Measurements from ENCODE around the gene PCDHGB1.
"Not testable (repeated sequence)": the region's sequence is repeated elsewhere in the genome, so short reads cannot be mapped to it uniquely, and the experiment has no call there.

Gene PCDHGB1

DNA sequence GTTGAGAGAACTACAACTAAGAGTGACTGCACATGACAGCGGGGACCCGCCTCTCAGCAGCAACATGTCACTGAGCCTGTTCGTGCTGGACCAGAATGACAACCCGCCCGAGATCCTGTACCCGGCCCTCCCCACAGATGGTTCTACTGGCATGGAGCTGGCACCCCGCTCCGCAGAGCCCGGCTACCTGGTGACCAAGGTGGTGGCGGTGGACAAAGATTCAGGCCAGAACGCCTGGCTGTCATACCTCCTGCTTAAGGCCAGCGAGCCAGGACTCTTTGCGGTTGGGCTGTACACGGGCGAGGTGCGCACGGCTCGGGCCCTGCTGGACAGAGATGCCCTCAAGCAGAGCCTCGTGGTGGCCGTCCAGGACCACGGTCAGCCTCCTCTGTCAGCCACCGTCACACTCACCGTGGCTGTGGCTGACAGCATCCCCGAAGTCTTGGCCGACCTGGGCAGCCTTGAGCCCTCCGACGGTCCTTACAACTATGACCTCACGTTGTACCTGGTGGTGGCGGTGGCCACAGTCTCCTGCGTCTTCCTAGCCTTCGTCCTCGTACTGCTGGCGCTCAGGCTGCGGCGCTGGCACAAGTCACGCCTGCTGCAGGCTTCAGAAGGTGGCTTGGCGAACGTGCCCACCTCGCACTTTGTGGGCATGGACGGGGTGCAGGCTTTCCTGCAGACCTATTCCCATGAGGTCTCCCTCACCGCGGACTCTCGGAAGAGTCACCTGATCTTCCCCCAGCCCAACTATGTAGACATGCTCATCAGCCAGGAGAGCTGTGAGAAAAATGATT is 34.8 kb downstream of the PCDHGB1 start:
- no peak for DNase-seq

GRCh38 chr5:141387557-141388311 is 37.8 kb downstream of the PCDHGB1 start, which contains the start of gene PCDHGB4:
PCDHGB4 (plus strand) TSS chr5:141387698; CDS start chr5:141387885, 187 bp downstream.
- DNase-seq, result peak in 1 of 2 donors; percentile 33

- no peak for DNase-seq
Measured at GRCh38 chr5:141388661-141389060, 38.8 kb downstream of the PCDHGB1 start.

DNA sequence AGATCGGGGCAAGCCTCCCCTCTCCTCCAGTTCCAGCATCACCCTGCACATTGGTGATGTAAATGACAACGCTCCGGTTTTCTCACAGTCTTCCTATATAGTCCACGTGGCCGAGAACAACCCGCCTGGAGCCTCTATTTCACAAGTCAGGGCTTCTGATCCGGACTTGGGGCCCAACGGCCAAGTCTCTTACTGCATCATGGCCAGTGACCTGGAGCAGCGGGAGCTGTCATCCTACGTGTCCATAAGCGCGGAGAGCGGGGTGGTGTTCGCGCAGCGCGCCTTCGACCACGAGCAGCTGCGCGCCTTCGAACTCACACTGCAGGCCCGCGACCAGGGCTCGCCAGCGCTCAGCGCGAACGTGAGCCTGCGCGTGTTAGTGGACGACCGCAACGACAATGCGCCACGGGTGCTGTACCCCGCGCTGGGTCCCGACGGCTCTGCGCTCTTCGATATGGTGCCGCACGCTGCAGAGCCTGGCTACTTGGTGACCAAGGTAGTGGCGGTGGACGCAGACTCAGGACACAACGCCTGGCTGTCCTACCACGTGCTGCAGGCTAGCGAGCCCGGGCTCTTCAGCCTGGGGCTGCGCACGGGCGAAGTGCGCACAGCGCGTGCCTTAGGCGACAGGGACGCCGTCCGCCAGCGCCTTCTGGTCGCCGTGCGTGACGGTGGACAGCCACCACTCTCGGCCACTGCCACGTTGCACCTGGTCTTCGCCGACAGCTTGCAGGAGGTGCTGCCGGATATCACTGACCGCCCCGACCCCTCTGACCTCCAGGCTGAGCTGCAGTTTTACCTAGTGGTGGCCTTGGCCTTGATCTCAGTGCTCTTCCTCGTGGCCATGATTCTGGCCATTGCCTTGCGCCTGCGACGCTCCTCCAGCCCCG is 39.5 kb downstream of the PCDHGB1 start:
- no peak for DNase-seq

DNA sequence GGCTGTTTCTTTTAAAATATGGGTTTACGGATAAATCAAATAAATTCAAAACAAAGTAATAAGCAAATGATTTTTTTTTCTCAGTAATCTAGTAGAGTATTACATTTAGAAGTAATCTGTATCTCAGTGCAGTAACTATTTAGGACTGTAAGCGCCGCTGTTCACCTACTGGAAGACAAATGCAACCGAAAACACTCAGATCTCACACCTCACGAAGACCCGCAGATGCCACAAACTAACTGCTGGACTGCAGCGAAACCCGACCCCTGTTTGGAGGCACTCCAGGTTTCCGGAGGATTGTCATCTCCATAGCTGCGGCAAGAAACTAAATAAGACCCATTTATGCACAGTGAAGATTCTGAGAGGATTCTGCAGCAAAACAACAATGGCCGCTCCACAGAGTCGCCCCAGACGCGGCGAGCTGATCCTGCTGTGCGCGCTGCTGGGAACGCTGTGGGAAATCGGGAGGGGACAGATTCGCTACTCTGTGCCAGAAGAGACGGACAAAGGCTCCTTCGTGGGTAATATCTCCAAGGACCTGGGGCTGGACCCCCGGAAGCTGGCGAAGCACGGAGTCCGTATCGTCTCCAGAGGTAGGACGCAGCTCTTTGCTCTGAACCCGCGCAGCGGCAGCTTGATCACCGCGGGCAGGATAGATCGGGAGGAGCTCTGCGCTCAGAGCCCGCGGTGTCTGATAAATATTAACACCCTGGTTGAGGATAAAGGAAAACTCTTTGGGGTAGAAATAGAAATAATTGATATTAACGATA is 42.7 kb downstream of the PCDHGB1 start, which contains the start of gene PCDHGA8:
TSS of gene PCDHGA8 (plus strand) at position 205 of the 770 bp plus-strand sequence. CDS start at position 386, 181 bp downstream.
- DNase-seq, result peak in 1 of 2 donors; percentile 14

GRCh38 chr5:141393267-141393666 is 43.4 kb downstream of the PCDHGB1 start:
- DNase-seq, result no peak

GRCh38 chr5:141394401-141395187 is 44.7 kb downstream of the PCDHGB1 start:
- DNase-seq, result not testable (repeated sequence)

DNA sequence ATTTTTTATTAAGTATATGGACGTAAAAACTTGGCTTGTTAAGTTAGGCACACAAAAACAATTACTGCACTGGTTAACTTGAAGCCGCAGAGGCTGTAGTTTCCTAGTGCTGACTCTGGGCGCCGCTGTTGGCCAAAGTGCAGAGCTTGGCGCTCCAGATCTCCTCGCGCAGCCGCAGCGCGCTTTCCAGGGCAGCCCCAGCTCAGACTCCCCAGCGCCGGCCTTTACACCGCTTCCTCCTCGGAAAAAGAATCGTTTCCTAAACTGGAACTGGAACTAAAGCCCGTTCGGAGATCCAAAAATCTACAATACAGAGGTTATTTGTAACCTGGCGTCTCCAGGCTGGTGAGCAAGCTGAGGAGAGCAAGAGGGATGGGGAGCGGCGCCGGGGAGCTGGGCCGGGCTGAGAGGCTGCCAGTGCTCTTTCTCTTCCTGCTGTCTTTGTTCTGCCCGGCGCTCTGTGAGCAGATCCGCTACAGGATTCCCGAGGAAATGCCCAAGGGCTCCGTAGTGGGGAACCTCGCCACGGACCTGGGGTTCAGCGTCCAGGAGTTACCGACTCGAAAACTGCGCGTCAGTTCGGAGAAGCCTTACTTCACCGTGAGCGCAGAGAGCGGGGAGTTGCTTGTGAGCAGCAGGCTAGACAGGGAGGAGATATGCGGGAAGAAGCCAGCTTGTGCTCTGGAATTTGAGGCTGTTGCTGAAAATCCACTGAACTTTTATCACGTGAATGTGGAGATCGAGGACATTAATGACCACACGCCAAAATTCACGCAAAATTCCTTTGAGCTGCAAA is 48.1 kb downstream of the PCDHGB1 start, which contains the start of gene PCDHGB5:
TSS of gene PCDHGB5 (plus strand) at position 192 of the 796 bp plus-strand sequence. CDS start at position 373, 181 bp downstream.
- DNase-seq, result peak; percentile 29 to 52

DNA sequence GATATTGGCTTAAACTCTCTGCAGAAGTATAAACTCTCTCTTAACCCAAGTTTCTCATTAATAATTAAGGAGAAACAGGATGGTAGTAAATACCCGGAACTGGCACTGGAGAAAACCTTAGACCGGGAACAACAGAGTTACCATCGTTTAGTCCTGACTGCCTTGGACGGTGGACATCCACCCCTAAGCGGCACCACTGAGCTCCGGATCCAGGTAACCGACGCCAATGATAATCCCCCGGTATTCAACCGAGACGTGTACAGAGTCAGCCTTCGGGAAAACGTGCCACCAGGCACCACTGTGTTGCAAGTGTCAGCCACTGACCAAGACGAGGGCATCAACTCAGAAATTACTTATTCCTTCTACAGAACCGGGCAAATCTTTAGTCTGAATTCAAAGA is 48.7 kb downstream of the PCDHGB1 start:
- DNase-seq, result no peak

DNA sequence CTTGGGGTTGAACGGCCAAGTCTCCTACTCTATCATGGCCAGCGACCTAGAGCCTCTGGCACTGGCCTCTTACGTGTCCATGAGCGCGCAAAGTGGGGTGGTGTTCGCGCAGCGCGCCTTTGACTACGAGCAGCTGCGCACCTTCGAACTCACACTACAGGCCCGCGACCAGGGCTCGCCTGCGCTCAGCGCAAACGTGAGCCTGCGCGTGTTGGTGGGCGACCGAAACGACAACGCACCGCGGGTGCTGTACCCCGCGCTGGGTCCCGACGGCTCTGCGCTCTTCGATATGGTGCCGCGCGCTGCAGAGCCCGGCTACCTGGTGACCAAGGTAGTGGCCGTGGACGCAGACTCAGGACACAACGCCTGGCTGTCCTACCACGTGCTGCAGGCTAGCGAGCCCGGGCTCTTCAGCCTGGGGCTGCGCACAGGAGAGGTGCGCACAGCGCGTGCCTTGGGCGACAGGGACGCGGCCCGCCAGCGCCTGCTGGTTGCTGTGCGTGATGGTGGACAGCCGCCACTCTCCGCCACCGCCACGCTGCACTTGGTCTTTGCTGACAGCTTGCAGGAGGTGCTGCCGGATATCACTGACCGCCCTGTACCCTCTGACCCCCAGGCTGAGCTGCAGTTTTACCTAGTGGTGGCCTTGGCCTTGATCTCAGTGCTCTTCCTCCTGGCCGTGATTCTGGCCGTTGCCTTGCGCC is 49.8 kb downstream of the PCDHGB1 start:
- DNase-seq, result no peak
